Stimulated activated memory B cell treated with anti-CD40 and anti-IgM and Interleukin-4, amounts not matched to agents 10 μg/mL and 1 μg/mL and 100 μg/mL, for 72 hours (primary cell): Measurements from ENCODE around the gene TMEM123.

Source experiments
- ATAC-seq: fragments of 150-1000 bp; cut with Tn5 transposase; 2 replicates; pipeline ENCODE4 v1.10.0; 2021
- H3K27ac Mint-ChIP-seq: one replicate; pipeline ENCODE4 v1.8.0; 2022; ENCODE audit warnings: mild to moderate bottlenecking, mixed read lengths
- H3K27me3 Mint-ChIP-seq: one replicate; pipeline ENCODE4 v1.8.0; 2022; ENCODE audit warnings: mixed read lengths
- H3K36me3 Mint-ChIP-seq: one replicate; pipeline ENCODE4 v1.8.0; 2022; ENCODE audit warnings: mixed read lengths
- H3K4me1 Mint-ChIP-seq: one replicate; pipeline ENCODE4 v1.8.0; 2022; ENCODE audit warnings: mixed read lengths
- H3K4me3 Mint-ChIP-seq: one replicate; pipeline ENCODE4 v1.8.0; 2022; ENCODE audit warnings: mild to moderate bottlenecking, moderate library complexity, mixed read lengths
- H3K9me3 Mint-ChIP-seq: one replicate; pipeline ENCODE4 v1.8.0; 2022; ENCODE audit warnings: mixed read lengths

TMEM123 gene

DNA sequence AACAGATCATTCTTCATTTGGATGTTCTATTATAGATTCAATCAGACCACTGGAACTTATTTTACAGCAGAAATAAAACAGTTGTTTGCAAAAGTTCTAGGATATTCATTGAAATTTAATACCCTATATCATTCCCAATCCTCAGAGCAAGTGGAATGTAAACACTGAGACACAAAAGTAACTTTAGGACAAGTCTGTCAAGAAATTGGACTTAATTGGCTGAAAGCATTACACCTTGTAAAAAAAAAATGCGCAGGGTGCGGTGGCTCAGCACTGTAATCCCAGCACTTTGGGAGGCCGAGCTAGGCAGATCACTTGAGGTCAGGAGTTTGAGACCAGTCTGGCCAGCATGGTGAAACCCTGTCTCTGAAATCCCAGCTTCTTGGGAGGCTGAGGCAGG, 29.9 kb upstream of the TMEM123 start:
- Mint-ChIP-seq H3K4me1 (peaks cover 6% of the 10 kb centered on the region), H3K27me3 (peaks cover 13% of the 10 kb centered on the region), H3K4me3 (no peak overlapping the region), H3K36me3 (no peaks in the 10 kb centered on the region), H3K27ac (no peak overlapping the region), H3K9me3 (no peaks in the 10 kb centered on the region)
- ATAC-seq = no peak

- H3K4me1 Mint-ChIP-seq = peaks cover 19% of the 10 kb centered on the region
- H3K9me3 Mint-ChIP-seq = no peaks in the 10 kb centered on the region
- peak overlapping the region; percentile 25 for H3K27ac Mint-ChIP-seq
- H3K4me3 Mint-ChIP-seq = no peak overlapping the region
- no peak for ATAC-seq
- peaks cover 13% of the 10 kb centered on the region for H3K27me3 Mint-ChIP-seq
- H3K36me3 Mint-ChIP-seq = no peaks in the 10 kb centered on the region
Observed at GRCh38 chr11:102479733-102480132, 27.2 kb upstream of the TMEM123 start.

- peaks cover 28% of the 10 kb centered on the region for H3K4me1 Mint-ChIP-seq
- H3K9me3 Mint-ChIP-seq = no peaks in the 10 kb centered on the region
- no peaks in the 10 kb centered on the region for H3K36me3 Mint-ChIP-seq
- no peak for ATAC-seq
- H3K27me3 Mint-ChIP-seq = peaks cover 11% of the 10 kb centered on the region
- no peak overlapping the region for H3K4me3 Mint-ChIP-seq
- H3K27ac Mint-ChIP-seq = no peak overlapping the region
Observed at GRCh38 chr11:102478673-102479299, 26.2 kb upstream of the TMEM123 start.

DNA sequence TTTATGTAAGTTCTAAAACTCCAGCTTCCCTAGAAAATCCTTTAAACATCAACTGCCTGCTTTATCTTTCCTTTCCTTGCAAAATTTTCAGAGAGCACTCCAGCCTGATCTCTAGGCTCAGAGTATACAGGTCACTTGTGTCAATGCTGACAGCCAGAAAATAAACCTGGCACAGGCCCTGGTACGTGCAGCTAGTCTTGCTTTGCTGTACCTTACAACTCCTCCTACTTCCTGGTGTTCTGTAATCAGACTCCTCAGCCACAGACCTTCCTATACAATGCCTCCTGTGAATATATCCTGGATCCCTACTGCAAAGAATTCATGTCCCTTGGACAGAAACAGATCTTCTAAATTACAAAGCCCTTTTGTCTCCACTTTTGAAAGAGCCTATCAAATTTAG, 24.2 kb upstream of the TMEM123 start:
- H3K9me3 Mint-ChIP-seq = no peaks in the 10 kb centered on the region
- H3K27me3 Mint-ChIP-seq = peaks cover 9% of the 10 kb centered on the region
- no peaks in the 10 kb centered on the region for H3K36me3 Mint-ChIP-seq
- peaks cover 30% of the 10 kb centered on the region for H3K4me1 Mint-ChIP-seq
- H3K4me3 Mint-ChIP-seq = no peak overlapping the region
- ATAC-seq = no peak
- peak overlapping the region; percentile 9 for H3K27ac Mint-ChIP-seq

DNA sequence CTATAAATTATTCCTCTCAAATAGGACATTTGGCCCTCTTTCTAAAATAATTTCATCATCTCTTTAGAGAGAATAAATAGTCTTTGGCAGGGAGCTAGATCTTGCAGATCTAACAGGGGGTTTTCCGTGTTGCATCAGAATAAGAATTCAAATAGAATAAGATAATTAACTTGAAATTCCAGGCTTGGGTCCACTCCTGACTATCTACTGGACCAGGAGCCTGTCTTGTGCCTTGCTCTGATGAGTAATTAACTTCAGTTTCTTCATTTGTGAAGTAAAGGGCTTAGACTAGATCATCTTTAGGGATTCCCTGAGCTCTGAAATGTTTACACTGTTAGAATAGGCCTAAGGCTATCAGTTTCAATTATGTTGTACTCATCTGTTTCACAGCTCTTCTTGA, 23.5 kb upstream of the TMEM123 start:
- no peaks in the 10 kb centered on the region for H3K36me3 Mint-ChIP-seq
- peaks cover 33% of the 10 kb centered on the region for H3K4me1 Mint-ChIP-seq
- H3K9me3 Mint-ChIP-seq = no peaks in the 10 kb centered on the region
- H3K27me3 Mint-ChIP-seq = peaks cover 9% of the 10 kb centered on the region
- no peak overlapping the region for H3K27ac Mint-ChIP-seq
- H3K4me3 Mint-ChIP-seq = no peak overlapping the region
- no peak for ATAC-seq

DNA sequence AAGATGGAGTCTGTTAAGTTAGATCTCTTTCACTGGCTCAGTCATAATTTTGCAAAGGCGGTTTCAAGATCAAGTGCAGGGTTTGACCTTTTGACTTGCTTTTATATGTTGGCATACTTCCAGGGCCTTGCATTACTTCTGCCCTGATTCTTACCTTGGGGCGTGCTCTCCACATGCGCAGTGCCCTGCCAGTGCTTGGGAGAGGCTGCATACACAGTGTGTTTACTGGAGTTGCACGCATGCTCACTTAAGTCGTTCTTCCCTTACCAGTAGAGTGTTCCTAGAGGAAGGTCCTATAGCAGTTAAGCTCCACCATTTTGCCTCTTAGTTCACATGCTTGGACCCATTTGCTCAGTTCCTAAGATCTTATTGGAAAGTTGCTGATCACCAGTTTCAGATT, 21.0 kb upstream of the TMEM123 start:
- no peaks in the 10 kb centered on the region for H3K36me3 Mint-ChIP-seq
- no peak for ATAC-seq
- peaks cover 57% of the 10 kb centered on the region for H3K4me1 Mint-ChIP-seq
- peaks cover 9% of the 10 kb centered on the region for H3K27me3 Mint-ChIP-seq
- no peaks in the 10 kb centered on the region for H3K9me3 Mint-ChIP-seq
- peak overlapping the region; percentile 81 for H3K27ac Mint-ChIP-seq
- no peak overlapping the region for H3K4me3 Mint-ChIP-seq

- Mint-ChIP-seq H3K4me3 (no peak overlapping the region), H3K4me1 (peaks cover 61% of the 10 kb centered on the region), H3K27me3 (peaks cover 9% of the 10 kb centered on the region), H3K27ac (no peak overlapping the region), H3K9me3 (no peaks in the 10 kb centered on the region), H3K36me3 (no peaks in the 10 kb centered on the region)
- no peak for ATAC-seq
Observed at GRCh38 chr11:102472127-102472526, 19.6 kb upstream of the TMEM123 start.

- H3K4me1 Mint-ChIP-seq = peaks cover 55% of the 10 kb centered on the region
- H3K27me3 Mint-ChIP-seq = peaks cover 9% of the 10 kb centered on the region
- no peak overlapping the region for H3K27ac Mint-ChIP-seq
- no peaks in the 10 kb centered on the region for H3K9me3 Mint-ChIP-seq
- no peak overlapping the region for H3K4me3 Mint-ChIP-seq
- ATAC-seq = no peak
- no peaks in the 10 kb centered on the region for H3K36me3 Mint-ChIP-seq
Observed at GRCh38 chr11:102471474-102471873, 18.9 kb upstream of the TMEM123 start.

- peaks cover 9% of the 10 kb centered on the region for H3K27me3 Mint-ChIP-seq
- no peaks in the 10 kb centered on the region for H3K36me3 Mint-ChIP-seq
- H3K4me3 Mint-ChIP-seq = no peak overlapping the region
- no peaks in the 10 kb centered on the region for H3K9me3 Mint-ChIP-seq
- H3K4me1 Mint-ChIP-seq = peaks cover 61% of the 10 kb centered on the region
- peak overlapping the region; percentile 74 for H3K27ac Mint-ChIP-seq
- no peak for ATAC-seq
Observed at GRCh38 chr11:102470251-102470650, 17.7 kb upstream of the TMEM123 start.

GRCh38 chr11:102469196-102469821, 16.7 kb upstream of the TMEM123 start:
- peak overlapping the region; percentile 74 for H3K27ac Mint-ChIP-seq
- peaks cover 56% of the 10 kb centered on the region for H3K4me1 Mint-ChIP-seq
- no peak for ATAC-seq
- H3K27me3 Mint-ChIP-seq = peaks cover 9% of the 10 kb centered on the region
- no peaks in the 10 kb centered on the region for H3K36me3 Mint-ChIP-seq
- no peak overlapping the region for H3K4me3 Mint-ChIP-seq
- no peaks in the 10 kb centered on the region for H3K9me3 Mint-ChIP-seq

DNA sequence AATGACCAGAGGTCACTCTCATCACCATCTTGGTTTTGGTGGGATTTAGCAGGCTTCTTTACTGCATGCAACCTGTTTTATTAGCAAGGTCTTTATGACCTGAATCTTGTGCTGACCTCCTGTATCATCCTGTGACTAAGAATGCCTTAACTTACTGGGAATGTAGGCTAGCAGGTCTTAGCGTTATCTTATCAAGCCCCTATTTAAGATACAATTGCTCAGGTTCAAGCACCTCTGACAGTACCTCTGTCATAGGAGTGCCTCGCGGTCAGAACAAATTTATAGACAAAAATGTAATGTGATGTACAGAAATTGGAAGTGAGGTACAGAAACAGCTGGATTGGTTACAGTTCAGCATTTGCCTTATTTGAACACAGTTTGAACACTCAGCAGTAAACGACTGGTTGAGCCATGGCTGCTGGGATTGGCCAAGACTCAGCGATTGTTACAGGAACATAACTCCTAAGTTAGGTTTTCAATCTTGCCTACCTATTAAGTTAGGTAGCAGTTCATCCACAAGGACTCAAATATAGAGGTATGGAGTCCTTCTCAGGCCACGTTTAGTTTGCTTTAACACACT, 16.1 kb upstream of the TMEM123 start:
- no peaks in the 10 kb centered on the region for H3K9me3 Mint-ChIP-seq
- H3K4me3 Mint-ChIP-seq = no peak overlapping the region
- no peaks in the 10 kb centered on the region for H3K36me3 Mint-ChIP-seq
- H3K4me1 Mint-ChIP-seq = peaks cover 54% of the 10 kb centered on the region
- H3K27ac Mint-ChIP-seq = peak overlapping the region; percentile 74
- ATAC-seq = no peak
- peaks cover 9% of the 10 kb centered on the region for H3K27me3 Mint-ChIP-seq

DNA sequence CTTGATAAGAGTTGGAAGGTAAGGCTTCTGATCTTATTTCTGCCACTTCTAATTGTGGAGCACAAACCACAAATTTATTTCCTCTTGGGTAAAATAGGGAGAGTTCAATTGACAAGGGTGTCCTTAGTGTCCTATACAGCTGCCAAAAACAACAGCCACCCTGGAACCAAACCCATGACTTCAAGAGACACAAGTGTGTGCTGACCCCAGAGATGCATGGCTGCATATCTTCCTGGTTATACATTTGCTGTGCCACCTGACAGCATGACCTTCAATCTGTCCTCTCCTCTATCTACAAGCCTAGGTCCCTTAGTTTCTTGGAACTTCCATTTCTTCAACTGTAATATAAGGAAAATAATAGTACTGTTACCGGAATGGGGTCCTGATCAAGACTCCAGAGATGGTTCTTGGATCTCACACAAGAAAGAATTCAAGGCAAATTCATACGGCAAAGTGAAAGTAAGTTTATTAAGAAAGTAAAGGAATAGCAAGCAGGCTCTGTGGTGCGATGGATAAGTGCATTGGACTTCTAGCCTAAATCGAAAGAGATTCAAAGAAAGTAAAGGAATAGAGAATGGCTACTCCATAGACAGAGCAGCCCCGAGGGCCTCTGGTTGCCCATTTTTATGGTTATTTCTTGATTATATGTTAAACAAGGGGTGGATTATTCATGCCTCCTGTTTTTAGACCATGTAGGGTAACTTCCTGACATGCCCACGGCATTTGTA, 15.5 kb upstream of the TMEM123 start:
- H3K9me3 Mint-ChIP-seq = no peaks in the 10 kb centered on the region
- peaks cover 7% of the 10 kb centered on the region for H3K27me3 Mint-ChIP-seq
- ATAC-seq = no peak
- H3K27ac Mint-ChIP-seq = peak overlapping the region; percentile 40
- no peak overlapping the region for H3K4me3 Mint-ChIP-seq
- no peaks in the 10 kb centered on the region for H3K36me3 Mint-ChIP-seq
- peaks cover 53% of the 10 kb centered on the region for H3K4me1 Mint-ChIP-seq

DNA sequence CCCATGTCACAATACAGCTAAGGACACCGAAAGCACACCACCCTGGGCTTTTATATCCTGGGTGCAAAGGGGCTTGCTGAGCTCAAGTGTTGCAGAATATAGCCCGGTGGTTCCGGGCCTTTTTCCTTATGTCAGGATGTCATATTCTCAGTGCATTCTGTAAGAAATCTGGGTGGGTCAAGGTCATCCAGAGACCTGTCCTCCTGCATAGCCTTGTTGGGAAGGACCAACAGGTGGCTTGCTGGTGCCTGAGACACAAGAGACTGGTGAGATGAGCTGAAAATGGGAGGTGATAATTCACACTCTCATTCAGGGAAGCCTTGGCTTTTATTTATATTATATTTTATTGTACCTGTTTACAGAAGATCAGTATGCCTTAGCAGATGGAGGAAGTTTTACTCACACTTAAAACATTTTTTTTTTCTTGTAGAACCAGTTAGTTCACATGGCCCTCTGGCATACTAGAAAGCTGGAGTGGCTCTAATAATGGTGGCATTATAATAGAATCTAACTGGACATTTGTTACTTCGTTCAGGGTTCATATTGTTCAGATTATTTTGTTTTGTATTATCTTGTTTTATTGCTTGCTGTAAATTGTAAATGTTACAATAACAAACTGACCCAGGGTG, 14.6 kb upstream of the TMEM123 start:
- Mint-ChIP-seq H3K4me3 (no peak overlapping the region), H3K27ac (peak overlapping the region; percentile 40), H3K4me1 (peaks cover 53% of the 10 kb centered on the region), H3K36me3 (no peaks in the 10 kb centered on the region), H3K9me3 (no peaks in the 10 kb centered on the region), H3K27me3 (no peaks in the 10 kb centered on the region)
- ATAC-seq = no peak

DNA sequence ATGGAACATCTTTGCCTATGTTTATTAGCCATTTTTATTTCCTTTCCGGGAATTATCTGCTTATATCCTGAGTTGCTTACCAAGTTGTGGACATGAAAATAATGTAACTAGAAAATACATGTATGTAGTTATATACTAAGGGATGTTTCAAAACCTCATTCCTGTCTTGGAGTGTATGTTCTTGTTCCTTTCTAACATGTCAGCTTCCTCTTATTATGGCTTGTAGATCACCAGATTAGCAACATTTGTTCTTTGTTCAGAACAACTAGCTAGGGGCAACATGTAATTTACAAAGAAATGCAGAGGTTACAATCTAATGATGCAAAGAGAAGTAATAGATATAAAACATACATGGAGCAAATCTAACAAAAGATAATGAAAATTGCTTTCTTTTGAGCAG, 13.1 kb upstream of the TMEM123 start:
- H3K4me3 Mint-ChIP-seq = peak overlapping the region; percentile 13
- ATAC-seq = no peak
- H3K4me1 Mint-ChIP-seq = peaks cover 52% of the 10 kb centered on the region
- peak overlapping the region; percentile 68 for H3K27ac Mint-ChIP-seq
- no peaks in the 10 kb centered on the region for H3K36me3 Mint-ChIP-seq
- H3K9me3 Mint-ChIP-seq = no peaks in the 10 kb centered on the region
- H3K27me3 Mint-ChIP-seq = no peaks in the 10 kb centered on the region

DNA sequence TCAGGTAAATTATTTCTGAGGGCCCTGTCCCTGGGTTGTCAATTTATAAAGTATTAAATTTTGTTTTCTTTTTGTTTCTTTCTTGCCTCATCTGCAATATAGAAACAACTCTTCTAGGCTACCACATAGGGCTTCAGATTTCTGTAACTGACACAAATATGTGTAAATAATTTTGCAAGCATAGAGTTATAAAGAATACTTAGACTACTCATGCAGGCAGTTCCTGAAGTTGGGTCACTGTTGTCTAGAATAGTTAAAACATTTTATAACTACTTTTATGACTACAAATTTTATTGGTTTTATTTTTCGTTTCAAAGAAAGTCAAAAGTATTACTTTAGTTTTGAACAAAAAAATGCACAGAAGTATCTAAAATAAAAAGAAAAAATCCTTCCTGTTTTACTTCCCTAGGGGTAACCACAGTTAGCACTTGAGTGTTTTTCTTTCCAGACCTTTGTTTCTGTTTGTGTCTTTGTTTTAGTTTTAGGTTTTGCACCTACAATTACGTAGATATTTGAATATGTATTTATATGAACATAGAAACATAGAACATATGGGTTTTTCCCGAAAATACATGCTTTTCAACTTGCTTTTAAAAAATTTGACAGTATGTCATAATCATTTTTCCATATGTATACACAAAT, 12.4 kb upstream of the TMEM123 start:
- Mint-ChIP-seq H3K27ac (peak overlapping the region; percentile 68), H3K36me3 (no peaks in the 10 kb centered on the region), H3K9me3 (no peaks in the 10 kb centered on the region), H3K27me3 (no peaks in the 10 kb centered on the region), H3K4me1 (peaks cover 48% of the 10 kb centered on the region), H3K4me3 (no peak overlapping the region)
- ATAC-seq = no peak
